PC-3 (cell line): ENCODE results near the gene ARHGEF18. TPM values are rescaled to one million over a fixed set of nuclear protein-coding genes. Genes with fewer than 3 reads are reported as not detected.

Source experiments
- ATAC-seq: fragments of 200-7000 bp; cut with Tn5 transposase; 2 replicates; pipeline ENCODE4 v1.9.1; 2020; ENCODE audit warnings: mild to moderate bottlenecking, moderate library complexity
- BruUV-seq: library from RNA; stranded (reverse); fragments of 400-500 nt; replicated peaks from 2 replicates; lab custom pipeline; 2021; lab: Mats Ljungman, UMichigan
- CTCF ChIA-PET: fragments of 300-600 bp; sonication (Branson Sonifier 250); formaldehyde crosslinking; loops from one replicate; lab custom pipeline; 2022; ENCODE audit warnings: antibody characterized with exemption; lab: Charles Lee
- POLR2A ChIA-PET: fragments of 300-600 bp; sonication (Branson Sonifier 250); formaldehyde crosslinking; loops from one replicate; lab custom pipeline; 2022; ENCODE audit warnings: antibody characterized with exemption; ENCODE audit not compliant: unreplicated experiment; lab: Charles Lee
- DNase-seq: peaks from one replicate; pipeline ENCODE4 v3.0.0-alpha.2; 2015
- H2AFZ ChIP-seq: fragments of 300-600 bp; sonication (generic); 2 replicates; pipeline ENCODE4 v1.6.0; 2016; ENCODE audit warnings: antibody characterized with exemption, low read length
- H3F3A ChIP-seq: fragments of 300-600 bp; sonication (generic); one replicate; pipeline ENCODE4 v1.6.0; 2017; ENCODE audit warnings: antibody characterized with exemption, low read length, control low read depth, mild to moderate bottlenecking; ENCODE audit not compliant: unreplicated experiment
- H3K27ac ChIP-seq: fragments of 300-600 bp; sonication (generic); 2 replicates; pipeline ENCODE4 v1.5.1; 2016; ENCODE audit warnings: mild to moderate bottlenecking, low read length
- H3K27me3 ChIP-seq: fragments of 300-600 bp; sonication (generic); 2 replicates; pipeline ENCODE4 v1.6.1; 2016; ENCODE audit warnings: low read length, mixed read lengths
- H3K36me3 ChIP-seq: fragments of 300-600 bp; sonication (generic); 2 replicates; pipeline ENCODE4 v1.6.1; 2016; ENCODE audit warnings: low read depth, mixed run types, low read length, mixed read lengths
- H3K4me1 ChIP-seq: fragments of 300-600 bp; sonication (generic); 2 replicates; pipeline ENCODE4 v1.5.1; 2016; ENCODE audit warnings: low read length; ENCODE audit not compliant: insufficient read depth
- H3K4me2 ChIP-seq: fragments of 300-600 bp; sonication (generic); 2 replicates; pipeline ENCODE4 v1.6.0; 2016; ENCODE audit warnings: low read length
- H3K4me3 ChIP-seq: fragments of 300-600 bp; sonication (generic); 2 replicates; pipeline ENCODE4 v1.5.1; 2016; ENCODE audit warnings: mild to moderate bottlenecking, low read length, mixed read lengths
- H3K79me2 ChIP-seq: fragments of 300-600 bp; sonication (generic); 2 replicates; pipeline ENCODE4 v1.6.1; 2017; ENCODE audit warnings: low read length, mixed read lengths
- H3K9ac ChIP-seq: fragments of 300-600 bp; sonication (generic); 2 replicates; pipeline ENCODE4 v1.6.0; 2016; ENCODE audit warnings: mild to moderate bottlenecking, low read length
- H3K9me2 ChIP-seq: fragments of 300-600 bp; sonication (generic); replicated peaks from 2 replicates; pipeline ENCODE4 v1.6.1; 2016; ENCODE audit warnings: mixed run types, low read length, mixed read lengths
- H3K9me3 ChIP-seq: fragments of 300-600 bp; sonication (generic); 2 replicates; pipeline ENCODE4 v1.6.1; 2016; ENCODE audit warnings: low read length, mixed read lengths
- H4K20me1 ChIP-seq: fragments of 300-600 bp; sonication (generic); 2 replicates; pipeline ENCODE4 v1.6.1; 2016; ENCODE audit warnings: low read length, mixed read lengths
- EZH2 ChIP-seq: fragments of 300-600 bp; sonication (generic); IDR thresholded peaks from one replicate; pipeline ENCODE4 v1.6.1; 2017; ENCODE audit warnings: antibody characterized with exemption, mild to moderate bottlenecking, low read length; ENCODE audit not compliant: unreplicated experiment
- EZH2phosphoT487 ChIP-seq: fragments of 300-600 bp; sonication (generic); IDR thresholded peaks from 2 replicates; pipeline ENCODE4 v1.6.1; 2018; ENCODE audit warnings: mild to moderate bottlenecking, antibody characterized with exemption, low read length, borderline replicate concordance
- intact Hi-C: fragments of 100-400 bp; cut with micrococcal nuclease; formaldehyde crosslinking; loops from 2 replicates; pipeline ENCODE4 v1.9.0; 2023
- total RNA-seq: library from RNA; depleted of rRNA; stranded (reverse); fragments of >200 nt; gene quantifications from 2 replicates; pipeline ENCODE4 v1.2.3, GENCODE V29; 2014
- TF ChIP-seq, protein P1 (sequence below): fragments of 300-600 bp; sonication (generic); conservative IDR thresholded peaks from 2 replicates; pipeline ENCODE4 v1.5.1; 2017; ENCODE audit warnings: antibody characterized with exemption, low read depth, mild to moderate bottlenecking, low read length

Gene ARHGEF18
- total RNA-seq, 1 experiment from 2014 or later, result 65.1 TPM

- DNase-seq (peak; percentile 79), ATAC-seq (peak; percentile 42; the same call in 1 of the 2 replicates)
- H3K4me3 ChIP-seq, result no peak overlapping the region
- H3K9me3 ChIP-seq, result no peaks in the 10 kb centered on the region
- no peak overlapping the region for H2AFZ ChIP-seq
- ChIA-PET POLR2A (no interaction called here), CTCF (no interaction called here)
- TF ChIP-seq, protein P1, sequence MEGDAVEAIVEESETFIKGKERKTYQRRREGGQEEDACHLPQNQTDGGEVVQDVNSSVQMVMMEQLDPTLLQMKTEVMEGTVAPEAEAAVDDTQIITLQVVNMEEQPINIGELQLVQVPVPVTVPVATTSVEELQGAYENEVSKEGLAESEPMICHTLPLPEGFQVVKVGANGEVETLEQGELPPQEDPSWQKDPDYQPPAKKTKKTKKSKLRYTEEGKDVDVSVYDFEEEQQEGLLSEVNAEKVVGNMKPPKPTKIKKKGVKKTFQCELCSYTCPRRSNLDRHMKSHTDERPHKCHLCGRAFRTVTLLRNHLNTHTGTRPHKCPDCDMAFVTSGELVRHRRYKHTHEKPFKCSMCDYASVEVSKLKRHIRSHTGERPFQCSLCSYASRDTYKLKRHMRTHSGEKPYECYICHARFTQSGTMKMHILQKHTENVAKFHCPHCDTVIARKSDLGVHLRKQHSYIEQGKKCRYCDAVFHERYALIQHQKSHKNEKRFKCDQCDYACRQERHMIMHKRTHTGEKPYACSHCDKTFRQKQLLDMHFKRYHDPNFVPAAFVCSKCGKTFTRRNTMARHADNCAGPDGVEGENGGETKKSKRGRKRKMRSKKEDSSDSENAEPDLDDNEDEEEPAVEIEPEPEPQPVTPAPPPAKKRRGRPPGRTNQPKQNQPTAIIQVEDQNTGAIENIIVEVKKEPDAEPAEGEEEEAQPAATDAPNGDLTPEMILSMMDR, result peak; percentile 75
- TF ChIP-seq EZH2, result no peak
- BruUV-seq, result no TSS peak
- no peak overlapping the region for H3K9ac ChIP-seq
- H4K20me1 ChIP-seq, result no peaks in the 10 kb centered on the region
- intact Hi-C loops, result no loop called here
- no peaks in the 10 kb centered on the region for H3F3A ChIP-seq
- H3K36me3 ChIP-seq, result no peaks in the 10 kb centered on the region
- no peaks in the 10 kb centered on the region for H3K9me2 ChIP-seq
- no peaks in the 10 kb centered on the region for H3K4me1 ChIP-seq
- H3K27ac ChIP-seq, result no peak overlapping the region
- H3K4me2 ChIP-seq, result no peak overlapping the region
- no peaks in the 10 kb centered on the region for H3K79me2 ChIP-seq
- no peaks in the 10 kb centered on the region for H3K27me3 ChIP-seq
Measured at GRCh38 chr19:7326105-7326877, 22.4 kb upstream of the ARHGEF18 start.

- POLR2A ChIA-PET, result no interaction called here
- H3K9ac ChIP-seq, result no peak overlapping the region
- no peaks in the 10 kb centered on the region for H3F3A ChIP-seq
- H3K9me3 ChIP-seq, result no peaks in the 10 kb centered on the region
- H3K79me2 ChIP-seq, result no peaks in the 10 kb centered on the region
- no peak overlapping the region for H3K4me2 ChIP-seq
- DNase-seq (no peak), ATAC-seq (no peak)
- intact Hi-C loops, result no loop called here
- no peaks in the 10 kb centered on the region for H3K36me3 ChIP-seq
- no peaks in the 10 kb centered on the region for H3K9me2 ChIP-seq
- H3K4me3 ChIP-seq, result no peak overlapping the region
- no peaks in the 10 kb centered on the region for H3K27me3 ChIP-seq
- no TSS peak for BruUV-seq
- no peak for TF ChIP-seq EZH2phosphoT487
- TF ChIP-seq, protein P1, result no peak
- TF ChIP-seq EZH2, result no peak
- no peak overlapping the region for H2AFZ ChIP-seq
- CTCF ChIA-PET, result no interaction called here
- no peaks in the 10 kb centered on the region for H3K4me1 ChIP-seq
- H3K27ac ChIP-seq, result no peak overlapping the region
- H4K20me1 ChIP-seq, result no peaks in the 10 kb centered on the region
Measured at GRCh38 chr19:7327802-7328201, 20.9 kb upstream of the ARHGEF18 start.

- H2AFZ ChIP-seq, result no peak overlapping the region
- CTCF ChIA-PET, result no interaction called here
- BruUV-seq, result no TSS peak
Measured at GRCh38 chr19:7328647-7329046, 20.1 kb upstream of the ARHGEF18 start.

More at GRCh38 chr19:7328647-7329046, 20.1 kb upstream of the ARHGEF18 start:
- no peak for TF ChIP-seq EZH2phosphoT487
- TF ChIP-seq, protein P1, result peak; percentile 50
- no peak overlapping the region for H3K27ac ChIP-seq
- no peaks in the 10 kb centered on the region for H3F3A ChIP-seq
- intact Hi-C loops, result no loop called here
- no peaks in the 10 kb centered on the region for H4K20me1 ChIP-seq
- H3K4me3 ChIP-seq, result no peak overlapping the region
- DNase-seq (no peak), ATAC-seq (no peak)
- H3K9me2 ChIP-seq, result no peaks in the 10 kb centered on the region
- no peaks in the 10 kb centered on the region for H3K79me2 ChIP-seq
- no peak overlapping the region for H3K4me2 ChIP-seq
- H3K4me1 ChIP-seq, result no peaks in the 10 kb centered on the region
- H3K36me3 ChIP-seq, result no peaks in the 10 kb centered on the region
- H3K27me3 ChIP-seq, result no peaks in the 10 kb centered on the region
- no peak overlapping the region for H3K9ac ChIP-seq
- POLR2A ChIA-PET, result no interaction called here
- no peaks in the 10 kb centered on the region for H3K9me3 ChIP-seq
